ENCODE measurements around the gene TIMP1.

GRCh38 chrX:47560179-47560933 lies 21.9 kb upstream of the TIMP1 start:
- TF ChIP-seq POLR2A (IDR thresholded peaks at IDR 0.05): no peak
- no peak for TF ChIP-seq CTCF (IDR thresholded peaks at IDR 0.05)
